ENCODE measurements around the gene ASB16.

Gene ASB16

GRCh38 chr17:44211281-44212265 lies 41.1 kb downstream of the ASB16 start:
- DNase-seq, result no peak

- no peak for DNase-seq
Observed at GRCh38 chr17:44212507-44213402, 42.3 kb downstream of the ASB16 start.

GRCh38 chr17:44213403-44214229 lies 43.1 kb downstream of the ASB16 start:
- DNase-seq, result no peak

GRCh38 chr17:44214230-44214494 lies 43.7 kb downstream of the ASB16 start:
- DNase-seq, result no peak

- DNase-seq, result no peak
Observed at GRCh38 chr17:44214896-44215295, 44.4 kb downstream of the ASB16 start.

GRCh38 chr17:44216173-44216572 lies 45.7 kb downstream of the ASB16 start:
- no peak for DNase-seq

GRCh38 chr17:44216694-44217093 lies 46.2 kb downstream of the ASB16 start:
- no peak for DNase-seq

GRCh38 chr17:44217738-44218343 lies 47.3 kb downstream of the ASB16 start:
- no peak for DNase-seq

GRCh38 chr17:44218344-44219107 lies 48.0 kb downstream of the ASB16 start:
- peak; percentile 86 for DNase-seq

- no peak for DNase-seq
Observed at GRCh38 chr17:44219108-44219615, 48.7 kb downstream of the ASB16 start.

GRCh38 chr17:44219616-44220212 lies 49.2 kb downstream of the ASB16 start, which contains the start of gene UBTF:
TSS of gene UBTF (minus strand) at chr17:44219675. CDS start at chr17:44218229, 1,446 bp downstream.
- DNase-seq, result peak; percentile 43

- no peak for DNase-seq
Observed at GRCh38 chr17:44220213-44221083, 49.9 kb downstream of the ASB16 start.

- DNase-seq, result peak; percentile 41
Observed at GRCh38 chr17:44221084-44221861, 50.8 kb downstream of the ASB16 start.

- DNase-seq, result no peak
Observed at GRCh38 chr17:44221862-44222111, 51.3 kb downstream of the ASB16 start.

GRCh38 chr17:44222112-44222869 lies 51.8 kb downstream of the ASB16 start:
- DNase-seq, result peak; percentile 60

GRCh38 chr17:44223541-44224071 lies 53.1 kb downstream of the ASB16 start:
- DNase-seq, result no peak

All from DMS153 (cell line).